Activated naive CD8-positive, alpha-beta T cell treated with anti-CD3 and anti-CD28 coated beads for 36 hours (primary cell): ENCODE results near the gene PTPN1. TPM values are rescaled to one million over a fixed set of nuclear protein-coding genes. Genes with fewer than 3 reads are reported as not detected.
"Not testable (repeated sequence)": the region's sequence is repeated elsewhere in the genome, so short reads cannot be mapped to it uniquely, and the experiment has no call there.

Experiments used
- DNase-seq: peaks from one replicate; pipeline ENCODE4 v3.0.0; 2021
- H3K27ac Mint-ChIP-seq: one replicate; pipeline ENCODE4 v1.8.0; 2022; ENCODE audit warnings: mild to moderate bottlenecking, moderate library complexity, mixed read lengths
- H3K27me3 Mint-ChIP-seq: one replicate; pipeline ENCODE4 v1.8.0; 2022; ENCODE audit warnings: mild to moderate bottlenecking, mixed read lengths
- H3K36me3 Mint-ChIP-seq: one replicate; pipeline ENCODE4 v1.8.0; 2021; ENCODE audit warnings: mild to moderate bottlenecking, mixed read lengths
- H3K4me1 Mint-ChIP-seq: one replicate; pipeline ENCODE4 v1.8.0; 2021; ENCODE audit warnings: mixed read lengths
- H3K4me3 Mint-ChIP-seq: one replicate; pipeline ENCODE4 v1.8.0; 2022; ENCODE audit warnings: mild to moderate bottlenecking, moderate library complexity, mixed read lengths
- H3K9me3 Mint-ChIP-seq: one replicate; pipeline ENCODE4 v1.8.0; 2022; ENCODE audit warnings: mixed read lengths
- total RNA-seq, 2 experiments: library from RNA; stranded (reverse); gene quantifications; one replicate each; pipeline ENCODE4 v1.2.3, GENCODE V29; 2021

The PTPN1 gene
- total RNA-seq, 2 experiments from 2014 or later = 53.0 to 54.0 TPM

GRCh38 chr20:50472693-50473664 lies 37.2 kb upstream of the PTPN1 start:
- DNase-seq = no peak
- no peaks in the 10 kb centered on the region for H3K27me3 Mint-ChIP-seq
- H3K4me3 Mint-ChIP-seq = no peak overlapping the region
- H3K27ac Mint-ChIP-seq = no peak overlapping the region
- no peaks in the 10 kb centered on the region for H3K36me3 Mint-ChIP-seq
- peaks cover 8% of the 10 kb centered on the region for H3K4me1 Mint-ChIP-seq
- H3K9me3 Mint-ChIP-seq = no peaks in the 10 kb centered on the region

DNA sequence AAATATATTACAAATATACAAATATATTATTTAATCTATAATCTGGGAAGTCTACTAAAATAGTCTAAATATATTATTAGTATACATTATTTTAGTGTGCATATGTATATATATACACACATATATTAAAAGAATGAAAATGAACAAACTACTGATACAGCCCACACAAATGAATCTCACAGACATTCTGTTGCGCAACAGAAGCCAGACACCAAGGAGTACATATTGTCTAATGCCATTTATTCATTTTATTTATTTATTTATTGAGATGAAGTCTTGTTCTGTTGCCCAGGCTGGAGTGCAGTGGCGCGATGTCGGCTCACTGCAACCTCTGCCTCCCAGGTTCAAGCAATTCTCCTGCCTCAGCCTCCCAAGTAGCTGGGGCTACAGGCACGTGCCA lies 35.8 kb upstream of the PTPN1 start:
- peaks cover 14% of the 10 kb centered on the region for H3K4me1 Mint-ChIP-seq

GRCh38 chr20:50475681-50476292 lies 34.4 kb upstream of the PTPN1 start:
- Mint-ChIP-seq H3K27me3 (no peaks in the 10 kb centered on the region), H3K36me3 (no peaks in the 10 kb centered on the region), H3K4me1 (peaks cover 14% of the 10 kb centered on the region), H3K4me3 (no peak overlapping the region), H3K9me3 (no peaks in the 10 kb centered on the region), H3K27ac (no peak overlapping the region)
- no peak for DNase-seq

More for the DNA sequence above, 35.8 kb upstream of the PTPN1 start:
- DNase-seq, H3K4me3 Mint-ChIP-seq, H3K36me3 Mint-ChIP-seq, H3K9me3 Mint-ChIP-seq, H3K27ac Mint-ChIP-seq, H3K27me3 Mint-ChIP-seq: not testable (repeated sequence)

GRCh38 chr20:50477239-50477872 lies 32.8 kb upstream of the PTPN1 start:
- no peak for DNase-seq
- no peak overlapping the region for H3K4me3 Mint-ChIP-seq
- H3K36me3 Mint-ChIP-seq = no peaks in the 10 kb centered on the region
- H3K4me1 Mint-ChIP-seq = peaks cover 12% of the 10 kb centered on the region
- H3K9me3 Mint-ChIP-seq = no peaks in the 10 kb centered on the region
- H3K27me3 Mint-ChIP-seq = no peaks in the 10 kb centered on the region
- H3K27ac Mint-ChIP-seq = no peak overlapping the region

DNA sequence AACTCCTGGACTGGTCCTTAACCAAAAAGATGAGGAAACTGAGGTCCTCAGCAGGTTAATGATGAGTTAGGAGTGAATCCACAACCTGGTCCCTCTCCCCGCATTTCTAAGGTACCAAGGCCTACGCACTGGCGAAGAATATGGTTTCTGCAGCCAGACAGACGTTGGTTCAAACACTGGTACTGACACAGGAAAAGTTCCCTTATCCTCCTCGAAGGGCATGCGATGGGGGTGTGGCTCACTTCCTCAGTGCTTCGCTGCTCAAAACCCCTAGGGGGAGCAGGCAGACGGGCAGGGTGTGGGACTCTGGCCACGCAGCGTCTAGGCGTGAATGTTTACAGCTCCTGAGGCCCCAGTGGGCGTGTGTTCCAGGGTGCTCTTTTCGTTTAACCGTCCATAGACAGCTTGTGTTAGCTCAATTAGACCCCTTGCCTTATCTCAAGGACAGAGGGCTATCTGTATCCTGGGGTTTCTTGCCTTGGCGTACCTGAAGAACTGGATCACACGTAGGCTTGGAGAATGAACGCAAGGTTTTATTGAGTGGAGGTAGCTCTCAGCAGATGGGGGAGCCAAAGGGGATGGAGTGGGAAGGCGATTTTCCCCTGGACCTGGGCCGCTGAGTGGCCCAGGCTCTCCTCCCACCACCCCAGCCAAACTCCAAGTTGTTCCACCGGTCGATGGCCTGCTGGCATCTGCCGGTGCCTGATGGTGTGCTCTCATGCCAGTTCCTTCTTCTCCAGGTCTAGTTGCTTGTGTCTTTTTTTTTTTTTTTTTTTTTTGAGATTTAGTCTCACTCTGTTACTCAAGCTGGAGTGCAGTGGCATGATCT lies 31.8 kb upstream of the PTPN1 start:
- Mint-ChIP-seq H3K27me3 (no peaks in the 10 kb centered on the region), H3K4me1 (peaks cover 16% of the 10 kb centered on the region), H3K27ac (no peak overlapping the region), H3K4me3 (no peak overlapping the region), H3K9me3 (no peaks in the 10 kb centered on the region), H3K36me3 (no peaks in the 10 kb centered on the region)
- DNase-seq = peak; percentile 76

DNA sequence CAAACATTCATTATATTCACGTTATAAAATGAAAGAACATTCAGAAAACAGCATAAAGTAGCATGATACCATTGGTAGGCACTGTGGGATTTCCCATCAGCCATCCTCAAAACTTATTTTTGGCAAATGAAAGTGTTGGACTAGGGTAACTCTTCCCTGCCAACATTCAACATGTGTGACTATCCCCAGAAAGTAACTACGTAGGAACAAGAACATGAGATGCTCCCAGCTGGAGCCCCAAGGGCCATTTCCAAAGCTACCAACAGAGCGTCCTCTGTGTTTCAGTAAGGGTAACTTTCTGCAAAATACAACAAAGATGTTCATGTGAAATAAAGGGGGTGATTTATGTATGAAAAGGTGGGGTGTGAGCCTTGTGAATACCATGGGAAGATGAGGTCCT lies 28.4 kb upstream of the PTPN1 start:
- H3K4me1 Mint-ChIP-seq = peaks cover 24% of the 10 kb centered on the region

GRCh38 chr20:50482396-50482981 lies 27.7 kb upstream of the PTPN1 start:
- H3K4me3 Mint-ChIP-seq = peak overlapping the region; percentile 84
- peak overlapping the region; percentile 93 for H3K27ac Mint-ChIP-seq
- H3K9me3 Mint-ChIP-seq = peaks cover 2% of the 10 kb centered on the region
- no peak for DNase-seq
- H3K27me3 Mint-ChIP-seq = no peaks in the 10 kb centered on the region
- peaks cover 23% of the 10 kb centered on the region for H3K4me1 Mint-ChIP-seq
- H3K36me3 Mint-ChIP-seq = peaks cover 3% of the 10 kb centered on the region

More for the DNA sequence above, 28.4 kb upstream of the PTPN1 start:
- Mint-ChIP-seq H3K4me3 (no peak overlapping the region), H3K9me3 (peaks cover 2% of the 10 kb centered on the region), H3K27ac (no peak overlapping the region), H3K27me3 (no peaks in the 10 kb centered on the region), H3K36me3 (peaks cover 3% of the 10 kb centered on the region)
- DNase-seq = no peak

DNA sequence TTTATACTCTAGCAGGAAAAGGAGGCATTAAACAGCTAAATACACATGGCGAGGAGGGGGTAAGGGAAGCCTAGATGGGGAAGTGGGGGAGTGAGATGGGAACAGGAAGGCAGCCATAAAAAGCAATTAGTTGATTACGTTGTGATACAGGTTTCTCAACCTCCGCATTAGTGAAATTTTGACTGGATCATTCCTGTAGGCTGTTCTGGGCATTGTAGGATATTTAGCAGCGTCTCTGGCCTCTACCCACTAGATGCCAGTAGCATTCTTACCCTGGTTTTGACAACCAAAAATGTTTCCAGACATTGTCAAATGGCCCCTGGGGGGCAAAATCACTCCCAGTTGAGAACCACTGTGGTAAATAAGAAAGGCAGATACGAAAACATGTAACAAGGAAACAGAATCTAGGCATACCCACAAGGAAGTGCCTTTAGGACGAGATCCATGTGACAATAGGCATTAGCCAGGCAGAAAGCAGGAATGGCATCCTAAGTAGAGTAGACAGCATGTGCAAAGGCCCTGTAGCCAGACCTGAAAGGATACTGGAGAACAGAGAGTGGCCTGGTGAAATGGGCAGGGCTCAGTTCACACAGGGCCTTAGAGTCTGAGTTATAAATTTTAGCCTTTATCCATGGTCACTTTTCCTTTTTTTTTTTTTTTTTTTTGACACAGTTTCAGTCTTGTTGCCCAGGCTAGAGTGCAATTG lies 25.8 kb upstream of the PTPN1 start:
- no peak for DNase-seq
- Mint-ChIP-seq H3K36me3 (peaks cover 3% of the 10 kb centered on the region), H3K4me3 (peak overlapping the region; percentile 84), H3K27me3 (no peaks in the 10 kb centered on the region), H3K9me3 (peaks cover 2% of the 10 kb centered on the region), H3K4me1 (peaks cover 17% of the 10 kb centered on the region), H3K27ac (peak overlapping the region; percentile 93)

GRCh38 chr20:50487397-50487796 lies 22.8 kb upstream of the PTPN1 start:
- Mint-ChIP-seq H3K27me3 (no peaks in the 10 kb centered on the region), H3K9me3 (peaks cover 2% of the 10 kb centered on the region)

GRCh38 chr20:50488236-50488806 lies 21.9 kb upstream of the PTPN1 start:
- Mint-ChIP-seq H3K9me3 (peaks cover 2% of the 10 kb centered on the region), H3K27me3 (no peaks in the 10 kb centered on the region), H3K27ac (no peak overlapping the region), H3K36me3 (peaks cover 3% of the 10 kb centered on the region), H3K4me3 (no peak overlapping the region), H3K4me1 (peaks cover 21% of the 10 kb centered on the region)
- no peak for DNase-seq

More at GRCh38 chr20:50487397-50487796, 22.8 kb upstream of the PTPN1 start:
- Mint-ChIP-seq H3K4me1 (peaks cover 17% of the 10 kb centered on the region), H3K27ac (no peak overlapping the region), H3K36me3 (peaks cover 3% of the 10 kb centered on the region), H3K4me3 (no peak overlapping the region)
- no peak for DNase-seq

GRCh38 chr20:50491168-50491567 lies 19.0 kb upstream of the PTPN1 start:
- no peaks in the 10 kb centered on the region for H3K9me3 Mint-ChIP-seq

GRCh38 chr20:50491926-50492634 lies 18.1 kb upstream of the PTPN1 start:
- H3K9me3 Mint-ChIP-seq = no peaks in the 10 kb centered on the region
- DNase-seq = no peak
- peaks cover 15% of the 10 kb centered on the region for H3K4me1 Mint-ChIP-seq
- no peaks in the 10 kb centered on the region for H3K36me3 Mint-ChIP-seq
- no peak overlapping the region for H3K4me3 Mint-ChIP-seq
- H3K27ac Mint-ChIP-seq = no peak overlapping the region
- no peaks in the 10 kb centered on the region for H3K27me3 Mint-ChIP-seq

More at GRCh38 chr20:50491168-50491567, 19.0 kb upstream of the PTPN1 start:
- Mint-ChIP-seq H3K36me3 (no peaks in the 10 kb centered on the region), H3K27me3 (no peaks in the 10 kb centered on the region), H3K27ac (no peak overlapping the region), H3K4me3 (no peak overlapping the region), H3K4me1 (peaks cover 15% of the 10 kb centered on the region)
- DNase-seq = no peak

GRCh38 chr20:50493881-50494253 lies 16.3 kb upstream of the PTPN1 start:
- Mint-ChIP-seq H3K9me3 (no peaks in the 10 kb centered on the region), H3K27ac (no peak overlapping the region), H3K4me1 (peaks cover 13% of the 10 kb centered on the region), H3K36me3 (no peaks in the 10 kb centered on the region), H3K4me3 (no peak overlapping the region), H3K27me3 (no peaks in the 10 kb centered on the region)
- DNase-seq = no peak
